ENCODE measurements around the gene FAHD1.
"Not testable (repeated sequence)": the region's sequence is repeated elsewhere in the genome, so short reads cannot be mapped to it uniquely, and the experiment has no call there.

Gene FAHD1

GRCh38 chr16:1789643-1790045 lies 37.4 kb upstream of the FAHD1 start:
- DNase-seq (ENCODE audit: low spot score): no peak

- DNase-seq (ENCODE audit: low spot score): no peak
Observed at GRCh38 chr16:1790261-1790610, 36.8 kb upstream of the FAHD1 start.

GRCh38 chr16:1790611-1791255 lies 36.3 kb upstream of the FAHD1 start:
- no peak for DNase-seq (ENCODE audit: low spot score)

- DNase-seq (ENCODE audit: low spot score): no peak
Observed at GRCh38 chr16:1791256-1791942, 35.6 kb upstream of the FAHD1 start.

DNA sequence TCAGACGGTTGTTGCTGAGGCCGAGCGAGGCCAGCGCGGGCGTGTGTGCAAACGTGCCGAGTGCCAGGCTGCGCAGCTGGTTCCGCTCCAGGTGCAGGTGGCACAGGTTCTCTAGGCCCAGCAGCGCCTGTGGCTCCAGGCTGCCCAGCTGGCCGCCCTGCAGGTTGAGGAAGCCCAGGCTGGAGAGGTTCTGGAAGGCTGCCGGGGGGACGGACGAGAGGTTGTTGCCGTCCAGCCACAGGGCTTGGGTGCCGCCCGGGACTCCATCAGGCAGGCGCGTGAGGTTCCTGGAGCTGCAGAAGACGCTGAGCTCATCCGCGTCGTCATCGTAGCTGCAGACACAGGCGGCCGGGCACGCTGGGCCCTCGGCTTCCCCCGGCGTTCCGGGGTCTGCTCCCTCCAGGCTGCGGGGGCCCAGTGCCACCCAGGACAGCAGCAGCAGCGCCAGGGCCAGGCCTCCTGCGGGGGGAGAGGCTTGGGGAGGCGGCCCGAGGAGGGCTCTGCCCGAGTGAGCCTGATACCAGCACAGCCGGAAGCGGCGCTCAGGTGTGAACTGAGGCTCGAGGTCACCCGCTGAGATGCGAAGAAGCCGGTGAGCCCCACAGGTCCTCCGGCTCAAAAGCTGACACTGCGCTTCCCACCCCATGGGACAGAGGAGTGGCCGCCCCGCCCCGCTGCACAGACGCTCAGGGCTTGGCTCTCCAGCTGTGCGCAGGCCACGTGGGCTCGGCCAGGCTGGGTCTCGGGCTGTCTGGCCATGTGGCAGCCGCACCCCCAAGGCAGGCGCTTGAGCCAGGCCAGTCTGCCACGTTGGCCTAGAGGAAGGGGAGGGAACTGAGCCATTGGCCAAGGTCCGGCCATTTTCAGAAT lies 34.8 kb upstream of the FAHD1 start:
- no peak for DNase-seq (ENCODE audit: low spot score)

DNA sequence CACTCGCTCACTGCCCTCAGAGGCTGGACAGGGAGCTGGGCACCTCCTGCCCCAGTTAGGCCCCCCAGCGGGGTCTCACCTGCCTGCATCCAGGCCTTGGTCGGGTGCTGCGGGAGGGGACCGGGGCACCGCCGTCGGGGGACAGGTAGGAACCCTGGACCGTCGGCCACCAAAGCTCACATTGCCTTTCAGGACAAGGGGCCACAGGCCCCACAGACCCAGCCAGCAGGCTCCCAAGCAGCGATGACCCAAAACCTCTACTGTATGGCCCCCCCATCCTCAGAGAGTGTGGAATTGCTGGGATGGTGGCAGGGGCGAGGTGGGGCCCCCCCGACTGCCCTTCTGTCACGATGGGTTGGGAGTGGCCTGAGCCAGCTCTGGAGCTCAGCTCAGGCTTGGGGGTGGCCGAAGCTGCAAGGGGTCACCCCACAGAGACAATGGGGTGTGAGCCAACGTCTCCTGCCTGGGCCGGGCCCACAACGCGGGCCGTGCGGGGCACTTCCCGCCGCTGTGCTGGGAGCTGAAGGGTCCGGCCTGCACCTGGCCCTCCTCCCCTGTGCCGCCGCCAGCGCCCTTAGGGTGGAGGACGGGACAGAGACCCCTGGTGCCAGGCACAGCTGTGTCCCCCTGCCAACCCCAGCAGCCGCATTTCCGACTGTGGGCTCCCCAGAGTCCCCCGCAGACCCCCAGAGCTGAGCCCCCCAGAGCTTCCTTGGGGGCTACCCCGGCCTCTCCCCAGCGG lies 34.0 kb upstream of the FAHD1 start:
- no peak for DNase-seq (ENCODE audit: low spot score)

DNA sequence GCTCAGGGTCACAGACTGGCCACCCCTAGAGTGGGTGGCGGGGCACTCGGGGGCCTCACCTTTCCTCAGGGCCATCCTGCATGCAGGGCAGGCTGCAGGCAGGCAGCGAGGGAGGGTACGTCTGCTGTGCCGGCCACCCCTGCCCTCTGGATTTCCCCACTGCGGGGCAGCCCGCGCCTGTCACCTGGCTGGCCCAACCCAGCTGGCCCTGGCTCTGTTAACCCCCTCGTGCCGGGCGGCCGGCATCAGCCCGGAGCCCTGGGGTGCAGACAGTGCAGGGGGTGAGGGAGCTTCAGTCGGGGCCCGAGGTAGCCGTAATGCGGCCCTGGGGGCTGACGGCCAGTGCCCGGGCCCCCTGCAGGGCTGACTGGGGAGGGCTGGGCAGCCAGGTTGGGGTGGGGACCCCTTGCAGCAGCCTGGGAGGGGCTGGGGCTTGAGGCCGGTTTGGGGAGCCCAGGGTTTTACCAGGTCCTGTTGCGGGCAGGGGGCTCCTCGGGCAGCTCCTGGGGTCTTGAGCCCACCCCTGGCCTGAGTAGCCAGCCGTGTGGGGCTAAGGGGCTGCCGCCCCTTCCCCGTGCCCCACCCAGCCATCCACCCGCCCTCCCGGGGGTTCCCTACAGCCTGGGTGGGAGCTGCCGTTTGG lies 33.3 kb upstream of the FAHD1 start, which contains the start of gene IGFALS:
TSS of gene IGFALS (minus strand) at position 128 of the 643 bp plus-strand sequence. CDS start at position 75, 53 bp downstream.
- no peak for DNase-seq (ENCODE audit: low spot score)

DNA sequence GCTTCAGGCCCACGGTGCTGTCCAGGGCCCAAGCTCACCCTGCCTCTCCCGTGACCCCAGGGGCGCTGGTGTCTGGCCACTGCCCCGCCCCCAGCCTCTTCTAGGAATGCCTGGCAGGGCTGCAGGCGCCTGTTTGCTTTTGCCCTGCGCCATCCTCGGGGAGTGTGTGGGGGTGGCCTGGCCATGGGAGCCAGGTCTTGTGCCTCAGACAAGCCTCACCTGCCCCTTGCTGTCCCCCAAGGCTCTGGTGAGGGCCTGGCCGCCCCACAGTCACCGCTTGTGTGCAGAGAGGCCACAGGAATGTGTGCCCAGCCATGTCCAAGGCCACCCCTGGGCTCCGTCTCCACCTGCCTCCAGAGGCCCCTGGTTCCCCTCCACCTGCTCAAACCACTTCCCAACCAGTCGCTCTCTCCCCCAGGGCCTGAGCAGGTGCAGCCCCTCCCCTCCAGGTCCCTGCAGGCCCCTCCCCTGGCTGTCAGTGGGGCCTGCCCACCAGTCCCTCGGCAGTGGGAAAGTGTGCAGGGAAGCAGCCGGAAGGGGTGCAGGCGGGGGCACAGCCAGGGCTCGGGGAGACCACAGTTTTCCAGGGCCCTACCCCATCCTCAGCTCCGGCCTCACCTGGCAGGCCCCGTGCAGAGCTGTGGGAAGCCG lies 32.7 kb upstream of the FAHD1 start:
- no peak for DNase-seq (ENCODE audit: low spot score)

- no peak for DNase-seq (ENCODE audit: low spot score)
Observed at GRCh38 chr16:1794908-1795666, 31.9 kb upstream of the FAHD1 start.

- not testable (repeated sequence) for DNase-seq (ENCODE audit: low spot score)
Observed at GRCh38 chr16:1799263-1799662, 27.7 kb upstream of the FAHD1 start.

- no peak for DNase-seq (ENCODE audit: low spot score)
Observed at GRCh38 chr16:1800701-1801100, 26.3 kb upstream of the FAHD1 start.

DNA sequence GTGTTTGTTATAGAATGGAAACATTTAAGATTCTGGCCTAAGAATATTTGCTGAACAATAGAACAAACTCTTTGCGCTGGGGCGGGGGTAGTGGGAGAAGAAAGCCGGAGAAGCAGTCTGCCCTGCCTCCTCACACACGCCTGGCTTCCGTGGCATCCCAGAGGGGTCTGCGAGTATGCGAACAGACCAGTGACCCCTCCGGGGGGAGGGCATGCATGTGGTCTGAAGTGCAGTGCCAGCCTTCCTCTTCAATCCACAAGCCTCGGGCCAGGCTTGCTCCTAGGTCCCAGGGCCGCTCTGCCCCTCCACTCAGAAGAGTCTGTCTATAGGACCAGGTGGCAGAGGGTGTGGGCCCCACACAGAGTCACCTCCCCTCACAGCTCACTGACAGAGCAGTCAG lies 19.4 kb upstream of the FAHD1 start:
- no peak for DNase-seq (ENCODE audit: low spot score)

DNA sequence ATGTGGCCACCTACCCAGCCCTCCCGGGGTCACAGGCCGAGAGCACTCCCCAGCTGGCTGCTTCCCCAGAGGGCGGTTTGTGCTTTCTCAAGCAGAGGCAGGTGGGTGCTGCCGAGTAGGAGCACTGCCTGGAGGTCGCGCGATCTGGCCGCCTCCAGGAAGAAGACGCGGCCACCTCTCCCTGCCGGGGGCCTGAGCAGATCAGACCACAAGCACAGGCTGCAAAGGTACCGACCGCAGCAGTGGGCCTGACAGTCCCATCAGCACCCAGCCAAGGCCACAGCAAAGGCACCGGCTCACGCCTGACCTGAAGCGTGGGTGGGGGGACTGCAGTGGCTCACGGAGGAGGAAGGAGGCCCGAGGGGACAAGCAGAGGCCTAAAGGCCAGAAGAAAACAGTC lies 18.3 kb upstream of the FAHD1 start:
- no peak for DNase-seq (ENCODE audit: low spot score)

- no peak for DNase-seq (ENCODE audit: low spot score)
Observed at GRCh38 chr16:1809281-1809801, 17.7 kb upstream of the FAHD1 start.

DNA sequence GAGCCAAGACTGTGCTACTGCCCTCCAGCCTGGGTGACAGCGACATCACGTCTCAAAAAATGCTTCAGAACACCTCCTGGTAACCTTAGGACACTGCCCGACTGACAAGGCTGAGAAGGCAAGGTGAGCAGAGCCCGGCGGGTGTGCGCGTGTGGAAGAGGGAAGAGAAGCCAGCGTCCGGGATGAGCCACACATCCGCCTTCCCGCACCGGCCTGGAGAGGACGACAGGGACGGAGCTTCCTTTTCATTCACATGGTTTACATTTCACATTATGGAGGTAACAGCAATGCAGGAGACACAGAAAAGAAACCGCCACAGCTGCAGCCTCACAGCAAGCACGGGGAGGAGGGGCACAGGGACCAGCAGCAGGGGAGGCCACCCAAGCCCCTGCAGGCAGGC lies 16.9 kb upstream of the FAHD1 start:
- no peak for DNase-seq (ENCODE audit: low spot score)

DNA sequence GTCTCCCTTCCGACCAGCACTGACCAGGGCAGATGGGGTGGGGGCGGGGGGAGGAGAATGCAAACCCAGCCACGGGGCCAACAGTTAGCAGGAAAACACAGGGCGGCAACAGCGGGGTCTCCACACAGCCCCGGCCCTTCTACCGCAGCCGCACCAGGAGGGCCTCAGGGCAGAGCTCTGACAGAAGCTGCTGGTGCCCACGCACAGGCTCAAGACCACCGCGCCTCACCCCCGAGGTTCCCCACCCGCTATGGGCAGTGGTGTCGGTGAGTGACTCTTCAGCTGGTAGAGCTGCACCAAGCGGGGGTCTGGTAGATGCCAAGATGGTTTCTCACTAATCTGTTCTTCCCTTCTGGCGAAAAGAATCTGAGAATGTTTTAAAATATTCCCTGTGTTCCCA lies 16.5 kb upstream of the FAHD1 start:
- DNase-seq (ENCODE audit: low spot score): no peak

- DNase-seq (ENCODE audit: low spot score): peak; percentile 88
Observed at GRCh38 chr16:1812732-1813163, 14.3 kb upstream of the FAHD1 start.

DNA sequence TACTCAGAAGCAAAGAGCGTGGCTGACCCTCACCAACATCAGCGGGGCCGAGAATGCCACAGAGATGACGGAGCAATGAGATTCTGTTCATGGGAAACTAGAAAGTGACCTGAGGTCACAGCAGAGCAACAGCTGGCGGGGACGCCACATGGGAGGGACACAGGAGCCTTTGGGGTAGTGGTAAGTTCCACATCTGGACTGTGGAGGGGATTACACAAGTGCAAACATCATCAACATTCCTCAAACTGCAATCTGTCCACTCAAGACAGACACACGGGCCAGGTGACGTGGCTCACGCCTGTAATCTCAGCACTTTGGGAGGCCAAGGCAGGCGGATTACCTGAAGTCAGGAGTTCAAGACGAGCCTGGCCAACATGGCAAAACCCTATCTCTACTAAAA lies 11.5 kb upstream of the FAHD1 start:
- DNase-seq (ENCODE audit: low spot score): no peak

- DNase-seq (ENCODE audit: low spot score): no peak
Observed at GRCh38 chr16:1816396-1817275, 10.4 kb upstream of the FAHD1 start.

Data from hematopoietic multipotent progenitor cell treated with erythropoietin and hydrocortisone succinate and interleukin-3 and kit ligand, for 17 days (in vitro differentiated cells).